ENCODE measurements around the gene STK26.

STK26 gene

GRCh38 chrX:132101206-132101605 lies 78.1 kb downstream of the STK26 start:
- DNase-seq, result no peak

DNA sequence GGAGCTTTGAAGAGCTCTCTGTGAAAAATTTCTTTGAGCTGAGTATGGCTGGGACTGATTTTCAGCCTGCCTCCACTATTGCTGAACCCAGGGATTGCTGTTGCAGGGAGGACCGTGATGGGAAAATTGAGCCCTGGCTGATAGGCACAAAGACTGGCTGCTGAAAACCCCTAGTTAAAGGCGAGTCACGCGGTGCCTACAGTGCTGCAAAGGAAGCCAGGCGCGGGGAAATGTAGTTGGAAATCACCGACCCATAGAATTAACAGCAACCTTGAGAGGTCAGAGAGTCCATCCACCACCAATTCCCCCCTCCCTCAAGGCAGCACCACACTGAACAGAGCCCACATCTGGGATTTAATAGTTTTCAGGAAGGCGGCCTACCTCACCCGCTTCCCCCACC lies 78.7 kb downstream of the STK26 start:
- no peak for DNase-seq

DNA sequence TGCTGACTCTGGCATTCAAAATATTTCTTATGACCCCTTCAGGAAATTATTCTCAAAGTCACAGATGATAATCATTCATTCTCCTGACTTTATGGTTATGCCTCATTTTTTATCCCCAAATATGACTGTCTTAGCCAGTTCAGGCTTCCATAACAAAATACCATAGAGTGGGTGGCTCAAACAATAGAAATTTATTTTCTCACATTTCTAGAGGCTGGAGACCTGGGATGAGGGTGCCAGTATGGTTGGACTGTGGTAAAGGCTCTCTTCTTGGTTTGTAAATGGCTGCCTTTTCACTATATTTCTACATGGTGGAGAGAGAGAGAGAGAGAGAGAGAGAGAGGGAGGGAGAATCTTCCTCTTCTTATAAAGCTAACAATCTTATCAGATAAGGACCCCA lies 84.2 kb downstream of the STK26 start:
- no peak for DNase-seq

GRCh38 chrX:132114607-132115006 lies 91.5 kb downstream of the STK26 start:
- DNase-seq, result no peak

DNA sequence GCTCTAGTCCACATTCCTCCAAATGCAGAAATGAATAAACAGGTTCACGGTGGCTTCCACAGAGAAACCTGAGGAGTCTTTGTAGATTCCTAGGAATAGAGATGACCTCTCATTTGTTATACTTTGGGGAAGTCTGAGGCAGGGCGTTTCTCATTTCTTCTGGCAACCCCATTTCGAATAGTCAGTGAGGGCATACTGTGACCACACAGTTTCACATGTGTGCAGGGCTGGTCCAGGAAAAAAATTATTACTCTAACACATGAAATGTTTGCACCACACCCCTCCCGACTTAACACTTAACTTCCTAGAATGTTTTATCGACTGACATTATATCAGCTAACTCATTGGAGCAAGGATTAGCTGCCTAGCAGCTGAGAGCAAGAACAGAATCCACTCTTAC lies 92.7 kb downstream of the STK26 start:
- no peak for DNase-seq

GRCh38 chrX:132118358-132118757 lies 95.3 kb downstream of the STK26 start:
- DNase-seq, result no peak

- no peak for DNase-seq
Observed at GRCh38 chrX:132119283-132119682, 96.2 kb downstream of the STK26 start.

DNA sequence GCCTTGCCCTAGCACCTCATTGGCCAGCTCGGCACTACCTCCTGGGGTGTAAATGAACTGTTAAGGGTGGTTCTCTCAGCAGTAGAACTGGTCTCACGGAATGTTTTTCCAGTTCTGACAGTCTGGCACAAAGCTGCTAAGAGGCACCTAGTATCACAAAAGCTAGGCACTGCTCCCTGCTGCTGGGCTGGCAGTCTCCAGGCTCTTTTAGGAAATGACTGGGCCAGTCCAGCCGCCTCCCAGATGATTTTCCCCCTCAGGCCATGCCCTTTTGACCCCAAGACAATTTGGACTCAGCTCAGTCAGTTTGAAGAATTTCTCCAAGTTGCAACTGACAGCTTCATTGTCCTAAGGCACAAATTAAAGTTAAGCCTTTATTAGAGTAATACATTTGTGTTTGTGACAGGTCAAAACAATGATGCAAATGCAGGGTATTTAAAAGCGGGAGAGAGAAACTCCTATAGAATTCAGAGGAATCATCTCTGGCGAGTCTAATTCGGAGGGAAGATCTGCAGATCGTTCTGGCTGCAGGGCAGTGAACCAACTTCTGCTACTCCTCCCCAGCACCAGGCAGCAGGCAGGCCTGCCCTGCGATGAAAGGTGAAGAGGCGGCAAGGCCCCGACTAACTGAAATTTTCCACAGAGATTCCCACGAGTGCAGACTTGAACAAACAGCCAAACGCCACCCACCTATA lies 96.9 kb downstream of the STK26 start:
- no peak for DNase-seq

GRCh38 chrX:132120913-132121312 lies 97.8 kb downstream of the STK26 start:
- DNase-seq, result no peak
